ENCODE data around the gene MPP4.

The MPP4 gene

DNA sequence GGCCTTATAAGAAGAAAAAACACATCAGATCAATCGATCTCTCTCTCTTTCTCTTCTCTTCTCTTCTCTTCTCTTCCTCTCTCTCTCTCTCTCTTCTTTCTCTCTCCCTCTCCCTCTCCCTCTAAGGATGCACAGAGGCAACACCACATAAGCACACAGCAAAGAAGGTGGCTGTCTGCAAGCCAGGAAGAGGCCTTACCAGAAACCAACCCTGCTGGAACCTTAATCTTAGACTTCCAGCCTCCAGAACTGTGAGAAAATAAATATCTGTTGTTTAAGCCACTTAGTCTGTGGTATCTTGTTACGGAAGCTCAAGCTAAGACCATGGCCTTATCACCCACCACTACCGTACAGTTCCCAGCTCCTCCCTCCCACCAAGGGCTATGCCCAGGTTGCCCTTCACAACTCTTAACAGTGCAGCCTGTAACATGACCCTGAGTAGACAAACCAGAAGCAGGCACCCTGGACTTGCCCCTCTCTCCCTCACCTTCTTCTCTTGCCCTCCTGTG lies 30.0 kb downstream of the MPP4 start:
- Histone ChIP-seq H3K9ac (ENCODE audit: low read length) (no peak overlapping the region), H3K4me2 (ENCODE audit: low read length) (no peak overlapping the region), H3K9me3 (ENCODE audit: insufficient read depth, low read length) (no peaks in the 10 kb centered on the region), H4K20me1 (ENCODE audit: insufficient read depth, low read length) (no peaks in the 10 kb centered on the region), H3K4me3 (ENCODE audit: low read length) (no peak overlapping the region), H3K79me2 (ENCODE audit: low read length) (no peaks in the 10 kb centered on the region), H3K27ac (ENCODE audit: low read length) (no peak overlapping the region), H3K27me3 (ENCODE audit: low read depth, low read length) (no peaks in the 10 kb centered on the region), H2AFZ (ENCODE audit: low read depth, low read length) (no peak overlapping the region), H3K4me1 (ENCODE audit: low read length) (peaks cover 11% of the 10 kb centered on the region), H3K36me3 (replicated peaks; ENCODE audit: low read depth, low read length) (no peaks in the 10 kb centered on the region)
- TF ChIP-seq EZH2phosphoT487 (IDR thresholded peaks at IDR 0.05; ENCODE audit: low read depth) = no peak
- TF ChIP-seq, protein P1, sequence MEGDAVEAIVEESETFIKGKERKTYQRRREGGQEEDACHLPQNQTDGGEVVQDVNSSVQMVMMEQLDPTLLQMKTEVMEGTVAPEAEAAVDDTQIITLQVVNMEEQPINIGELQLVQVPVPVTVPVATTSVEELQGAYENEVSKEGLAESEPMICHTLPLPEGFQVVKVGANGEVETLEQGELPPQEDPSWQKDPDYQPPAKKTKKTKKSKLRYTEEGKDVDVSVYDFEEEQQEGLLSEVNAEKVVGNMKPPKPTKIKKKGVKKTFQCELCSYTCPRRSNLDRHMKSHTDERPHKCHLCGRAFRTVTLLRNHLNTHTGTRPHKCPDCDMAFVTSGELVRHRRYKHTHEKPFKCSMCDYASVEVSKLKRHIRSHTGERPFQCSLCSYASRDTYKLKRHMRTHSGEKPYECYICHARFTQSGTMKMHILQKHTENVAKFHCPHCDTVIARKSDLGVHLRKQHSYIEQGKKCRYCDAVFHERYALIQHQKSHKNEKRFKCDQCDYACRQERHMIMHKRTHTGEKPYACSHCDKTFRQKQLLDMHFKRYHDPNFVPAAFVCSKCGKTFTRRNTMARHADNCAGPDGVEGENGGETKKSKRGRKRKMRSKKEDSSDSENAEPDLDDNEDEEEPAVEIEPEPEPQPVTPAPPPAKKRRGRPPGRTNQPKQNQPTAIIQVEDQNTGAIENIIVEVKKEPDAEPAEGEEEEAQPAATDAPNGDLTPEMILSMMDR (IDR thresholded peaks at IDR 0.05; ENCODE audit: low read depth, low read length) = no peak

DNA sequence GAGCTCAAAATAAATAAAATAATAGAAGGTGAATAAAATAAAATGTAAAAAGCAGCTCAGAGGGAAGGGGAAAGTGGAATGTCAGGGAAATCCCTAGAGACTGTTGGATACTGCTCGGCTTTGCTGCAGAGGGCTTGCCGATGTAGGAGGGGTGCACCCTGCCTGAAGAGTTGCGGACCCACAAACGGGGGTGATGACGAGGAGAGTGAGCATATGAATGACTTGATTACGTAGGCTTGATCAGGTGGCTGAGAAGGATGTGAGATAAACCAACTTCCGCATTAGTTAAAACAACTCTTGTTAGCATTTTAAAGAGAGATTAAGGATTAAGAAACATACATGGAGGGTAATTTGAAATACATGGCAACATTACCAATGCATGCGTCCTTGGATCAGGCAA lies 34.1 kb downstream of the MPP4 start:
- Histone ChIP-seq H4K20me1 (ENCODE audit: insufficient read depth, low read length) (no peaks in the 10 kb centered on the region), H2AFZ (ENCODE audit: low read depth, low read length) (peak overlapping the region; percentile 87), H3K4me2 (ENCODE audit: low read length) (peak overlapping the region; percentile 78), H3K36me3 (replicated peaks; ENCODE audit: low read depth, low read length) (no peaks in the 10 kb centered on the region), H3K9ac (ENCODE audit: low read length) (peak overlapping the region; percentile 53), H3K27me3 (ENCODE audit: low read depth, low read length) (no peaks in the 10 kb centered on the region), H3K9me3 (ENCODE audit: insufficient read depth, low read length) (no peaks in the 10 kb centered on the region), H3K27ac (ENCODE audit: low read length) (0 out of 2 replicates have a peak overlapping the region, but pooled peaks have one; percentile 2), H3K4me1 (ENCODE audit: low read length) (peaks cover 18% of the 10 kb centered on the region), H3K4me3 (ENCODE audit: low read length) (peak overlapping the region; percentile 79), H3K79me2 (ENCODE audit: low read length) (no peaks in the 10 kb centered on the region)
- TF ChIP-seq EZH2phosphoT487 (IDR thresholded peaks at IDR 0.05; ENCODE audit: low read depth) = no peak
- TF ChIP-seq, protein P1 (IDR thresholded peaks at IDR 0.05; ENCODE audit: low read depth, low read length) = no peak

DNA sequence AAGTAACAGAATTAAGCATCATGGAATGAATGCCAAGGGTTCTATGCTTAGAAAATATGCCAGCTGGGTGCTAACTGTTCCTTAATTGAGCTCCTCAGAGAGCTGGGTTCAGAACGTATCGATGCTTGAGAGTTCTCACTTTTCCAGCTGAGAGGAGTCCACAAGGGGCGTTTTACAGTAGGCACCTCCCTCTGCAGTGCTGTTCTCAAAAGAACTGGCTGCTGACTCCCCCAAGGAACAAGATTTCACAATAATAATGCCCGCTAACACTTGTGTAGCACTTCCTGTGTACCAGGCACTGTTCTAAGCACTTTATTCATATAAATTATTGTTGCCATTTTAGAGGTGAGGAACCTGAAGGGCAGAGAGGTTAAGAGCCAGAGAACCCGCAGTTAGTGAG lies 37.1 kb downstream of the MPP4 start:
- Histone ChIP-seq H4K20me1 (ENCODE audit: insufficient read depth, low read length) (no peaks in the 10 kb centered on the region), H3K79me2 (ENCODE audit: low read length) (no peaks in the 10 kb centered on the region), H3K4me1 (ENCODE audit: low read length) (peaks cover 18% of the 10 kb centered on the region), H3K9ac (ENCODE audit: low read length) (no peak overlapping the region), H2AFZ (ENCODE audit: low read depth, low read length) (peak overlapping the region; percentile 83), H3K36me3 (replicated peaks; ENCODE audit: low read depth, low read length) (no peaks in the 10 kb centered on the region), H3K27me3 (ENCODE audit: low read depth, low read length) (no peaks in the 10 kb centered on the region), H3K4me3 (ENCODE audit: low read length) (no peak overlapping the region), H3K9me3 (ENCODE audit: insufficient read depth, low read length) (no peaks in the 10 kb centered on the region), H3K4me2 (ENCODE audit: low read length) (peak overlapping the region; percentile 40; the same call in 1 of the 2 replicates), H3K27ac (ENCODE audit: low read length) (no peak overlapping the region)
- TF ChIP-seq, protein P1 (IDR thresholded peaks at IDR 0.05; ENCODE audit: low read depth, low read length) = no peak
- TF ChIP-seq EZH2phosphoT487 (IDR thresholded peaks at IDR 0.05; ENCODE audit: low read depth) = no peak

DNA sequence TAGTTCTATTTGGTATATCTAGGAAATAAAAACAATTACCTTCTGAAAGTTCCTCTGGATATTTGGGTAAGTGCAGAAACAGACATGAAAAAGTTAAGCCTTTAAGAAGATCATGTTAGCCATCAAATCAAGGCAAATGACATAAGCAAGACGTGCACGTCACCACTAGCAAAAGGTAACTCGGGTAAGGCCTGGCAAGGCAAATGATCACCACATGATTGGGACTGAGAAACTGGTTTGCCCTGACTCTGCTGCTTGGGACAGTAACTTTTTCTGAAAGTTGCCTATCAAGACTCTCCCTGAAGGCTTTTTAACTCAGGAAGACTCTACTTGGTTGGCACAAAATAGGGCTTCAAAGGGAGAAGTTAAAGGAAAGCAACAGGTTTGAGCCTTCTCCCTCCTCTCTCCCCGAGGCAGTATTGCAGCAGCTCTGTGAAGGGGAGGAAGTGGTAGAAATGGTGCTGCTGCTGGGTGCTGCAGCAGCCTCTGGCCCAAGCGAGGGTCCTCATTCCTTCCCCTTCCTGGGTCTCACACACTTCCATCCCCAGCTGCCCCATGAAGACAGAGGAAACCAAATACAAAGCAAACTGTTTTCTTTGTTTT lies 38.0 kb downstream of the MPP4 start:
- H2AFZ ChIP-seq (ENCODE audit: low read depth, low read length) = peak overlapping the region; percentile 77

More for the DNA sequence above, 38.0 kb downstream of the MPP4 start:
- Histone ChIP-seq H3K4me3 (ENCODE audit: low read length) (0 out of 2 replicates have a peak overlapping the region, but pooled peaks have one; percentile 4), H3K27ac (ENCODE audit: low read length) (no peak overlapping the region), H3K9me3 (ENCODE audit: insufficient read depth, low read length) (no peaks in the 10 kb centered on the region), H4K20me1 (ENCODE audit: insufficient read depth, low read length) (no peaks in the 10 kb centered on the region), H3K4me1 (ENCODE audit: low read length) (peaks cover 18% of the 10 kb centered on the region), H3K4me2 (ENCODE audit: low read length) (peak overlapping the region; percentile 40), H3K27me3 (ENCODE audit: low read depth, low read length) (no peaks in the 10 kb centered on the region), H3K36me3 (replicated peaks; ENCODE audit: low read depth, low read length) (no peaks in the 10 kb centered on the region), H3K79me2 (ENCODE audit: low read length) (no peaks in the 10 kb centered on the region), H3K9ac (ENCODE audit: low read length) (0 out of 2 replicates have a peak overlapping the region, but pooled peaks have one; percentile 7)
- TF ChIP-seq, protein P1 (IDR thresholded peaks at IDR 0.05; ENCODE audit: low read depth, low read length) = no peak
- no peak for TF ChIP-seq EZH2phosphoT487 (IDR thresholded peaks at IDR 0.05; ENCODE audit: low read depth)
